ENCODE results near the gene BACH2. TPM values are rescaled to one million over a fixed set of nuclear protein-coding genes. Genes with fewer than 3 reads are reported as not detected.

Gene BACH2
- total and polyA plus RNA-seq, 2 of the 8 experiments (the other 6 are each of a cell fraction or from before 2014, with no cell fraction given) = 1.9 to 5.9 TPM

- 91% methylated on average over 5 of the region's 5 CpGs; no CpG with 5 or more reads in 1 of the 2 experiments for WGBS, 2 experiments (ENCODE audit: extremely low coverage in 1 of 2, insufficient coverage in 1 of 2, insufficient read length in 1 of 2, insufficient replicate concordance in 2 of 2, low coverage in 1 of 2, low lambda C conversion rate in 2 of 2, missing lambda C conversion rate in 1 of 2)
- Histone ChIP-seq H3K23me2 (ENCODE audit: low read depth, low read length) (no peaks in the 10 kb centered on the region), H3K27me3 (replicated peaks in 1 of 4; ENCODE audit: control insufficient read depth in 3 of 4, extremely low read depth in 1 of 4, insufficient read depth in 3 of 4, low read length in 3 of 4) (no peaks in the 10 kb centered on the region), H3K9me3 (ENCODE audit: insufficient read depth in 2 of 2, low read depth in 1 of 2, low read length in 1 of 2) (no peaks in the 10 kb centered on the region), H3K4ac (replicated peaks; ENCODE audit: insufficient read length, low read depth, low read length) (no peak overlapping the region), H2BK12ac (ENCODE audit: low read depth, low read length) (no peak overlapping the region), H2BK20ac (ENCODE audit: low read length) (no peak overlapping the region), H3K27ac (ENCODE audit: low read depth, low read length) (no peak overlapping the region), H2BK15ac (ENCODE audit: low read length) (no peak overlapping the region), H3K18ac (ENCODE audit: extremely low read depth, low read length) (no peak overlapping the region), H3K79me2 (ENCODE audit: control insufficient read depth in 1 of 2, insufficient read depth in 2 of 2, low read length in 2 of 2) (no peaks in the 10 kb centered on the region), H3K56ac (replicated peaks; ENCODE audit: insufficient read length, low read depth, low read length) (no peak overlapping the region), H2AFZ (ENCODE audit: low read length) (no peak overlapping the region), H3K4me3 (ENCODE audit: extremely low read depth in 1 of 4, insufficient read depth in 2 of 4, low read depth in 3 of 4, low read length in 4 of 4) (no peak overlapping the region), H3K9ac (replicated peaks in 1 of 4; ENCODE audit: extremely low read depth in 1 of 4, low read depth in 3 of 4, low read length in 3 of 4) (no peak overlapping the region), H4K91ac (replicated peaks; ENCODE audit: insufficient read length, low read length) (no peak overlapping the region), H4K20me1 (replicated peaks in 1 of 2; ENCODE audit: control insufficient read depth in 1 of 2, insufficient read depth in 2 of 2, low read length in 2 of 2) (no peaks in the 10 kb centered on the region), H3K4me2 (ENCODE audit: insufficient read depth in 1 of 2, low read depth in 2 of 2, low read length in 2 of 2) (no peak overlapping the region), H2BK5ac (ENCODE audit: low read depth, low read length) (no peak overlapping the region), H3K4me1 (replicated peaks in 1 of 4; ENCODE audit: control insufficient read depth in 3 of 4, insufficient read depth in 4 of 4, low read length in 3 of 4) (peaks cover 0 to 5% (median 1%) of the 10 kb centered on the region in 4 experiments; a peak in 3 of 7 replicates), H2BK120ac (replicated peaks; ENCODE audit: low read depth, low read length) (no peak overlapping the region), H3K14ac (ENCODE audit: insufficient read length) (no peak overlapping the region), H4K8ac (ENCODE audit: extremely low read depth, insufficient read depth, low read length) (no peak overlapping the region), H3K79me1 (ENCODE audit: low read depth, low read length) (no peaks in the 10 kb centered on the region), H4K5ac (ENCODE audit: insufficient read length, low read depth, low read length) (no peak overlapping the region), H3K36me3 (ENCODE audit: control insufficient read depth in 2 of 4, insufficient read depth in 4 of 4, low read length in 3 of 4) (no peaks in the 10 kb centered on the region), H3K23ac (ENCODE audit: insufficient read length) (no peak overlapping the region), H2AK5ac (ENCODE audit: low read depth, low read length) (no peak overlapping the region)
- ChIA-PET POLR2A (ENCODE audit: partially characterized antibody) (no interaction called here), CTCF (ENCODE audit: partially characterized antibody) (interaction anchor here (0.5 to 1.2 kb wide), 4 partner anchors 28 to 603 kb away, joined by 3 to 4 read pairs (median 3); no protein-coding TSS in a partner anchor)
- no peak for DNase-seq (ENCODE audit: low read depth in 1 of 2, low spot score in 2 of 2)
- FAIRE-seq = no peak
- TF ChIP-seq POLR2AphosphoS5 (IDR thresholded peaks at IDR 0.05; ENCODE audit: low read depth, low read length) (no peak), ZNF274 (IDR thresholded peaks at IDR 0.05; ENCODE audit: borderline replicate concordance, extremely low read depth, low read length) (no peak), SIX5 (IDR thresholded peaks at IDR 0.05; ENCODE audit: low read depth, low read length) (no peak)
Measured at GRCh38 chr6:90000864-90001731, 295.5 kb downstream of the BACH2 start.
